HepG2 (cell line): ENCODE measurements around the gene RAB1B. TPM values are rescaled to one million over a fixed set of nuclear protein-coding genes. Genes with fewer than 3 reads are reported as not detected.

Experiments
- ARNT2 ChIP-seq: sonication (generic); formaldehyde crosslinking; IDR thresholded peaks from 2 replicates; pipeline ENCODE4 v1.8.0; 2022; ENCODE audit warnings: mild to moderate bottlenecking, low read depth, missing genetic modification reagents, moderate library complexity
- DMAP1 ChIP-seq: IDR thresholded peaks from 2 replicates; pipeline ENCODE4 v1.6.1; 2016
- HOXA5 ChIP-seq: sonication (generic); formaldehyde crosslinking; IDR thresholded peaks from 2 replicates; pipeline ENCODE4 v1.4.0; 2020; ENCODE audit warnings: missing genetic modification reagents
- MTF1 ChIP-seq: sonication (generic); formaldehyde crosslinking; IDR thresholded peaks from 2 replicates; pipeline ENCODE4 v1.5.0; 2020; ENCODE audit warnings: missing genetic modification reagents
- NR2F2 ChIP-seq: IDR thresholded peaks from 2 replicates; pipeline ENCODE4 v1.6.1; 2012; ENCODE audit warnings: low read depth, inconsistent platforms, borderline replicate concordance
- STAG1 ChIP-seq: sonication (generic); formaldehyde crosslinking; IDR thresholded peaks from 2 replicates; pipeline ENCODE4 v1.4.0; 2020; ENCODE audit warnings: missing genetic modification reagents
- U2AF1 ChIP-seq: fragments of 200-400 bp; formaldehyde crosslinking; optimal IDR thresholded peaks from 2 replicates; pipeline ENCODE3; 2017; ENCODE audit warnings: mild to moderate bottlenecking, low read depth, low read length
- ZBTB7B ChIP-seq: sonication (generic); formaldehyde crosslinking; IDR thresholded peaks from 2 replicates; pipeline ENCODE4 v1.4.0; 2020; ENCODE audit warnings: missing genetic modification reagents
- ZEB1 ChIP-seq: IDR thresholded peaks from 2 replicates; pipeline ENCODE4 v1.6.1; 2012; ENCODE audit warnings: mild to moderate bottlenecking, low read depth, inconsistent platforms; ENCODE audit not compliant: insufficient replicate concordance
- ZNF235 ChIP-seq: sonication (generic); formaldehyde crosslinking; IDR thresholded peaks from 2 replicates; pipeline ENCODE4 v1.8.1; 2023; ENCODE audit warnings: mild to moderate bottlenecking, missing genetic modification reagents, borderline replicate concordance
- ZNF253 ChIP-seq: sonication (generic); formaldehyde crosslinking; IDR thresholded peaks from 2 replicates; pipeline ENCODE4 v1.8.0; 2022; ENCODE audit warnings: mild to moderate bottlenecking, missing genetic modification reagents, borderline replicate concordance
- ZNF260 ChIP-seq: sonication (generic); formaldehyde crosslinking; IDR thresholded peaks from 2 replicates; pipeline ENCODE4 v1.4.0; 2020; ENCODE audit warnings: missing genetic modification reagents, low read depth, mild to moderate bottlenecking, borderline replicate concordance
- ZNF263 ChIP-seq: sonication (generic); formaldehyde crosslinking; IDR thresholded peaks from 2 replicates; pipeline ENCODE4 v1.4.0; 2020; ENCODE audit warnings: missing genetic modification reagents
- ZNF30 ChIP-seq: sonication (generic); formaldehyde crosslinking; IDR thresholded peaks from 2 replicates; pipeline ENCODE4 v1.5.0; 2020; ENCODE audit warnings: mild to moderate bottlenecking, missing genetic modification reagents
- ZNF329 ChIP-seq: sonication (generic); formaldehyde crosslinking; IDR thresholded peaks from 2 replicates; pipeline ENCODE4 v1.9.0; 2021; ENCODE audit warnings: low read depth, mild to moderate bottlenecking, missing genetic modification reagents
- ZNF747 ChIP-seq: sonication (generic); formaldehyde crosslinking; IDR thresholded peaks from 2 replicates; pipeline ENCODE4 v1.8.1; 2023; ENCODE audit warnings: missing genetic modification reagents, mild to moderate bottlenecking, borderline replicate concordance
- ZNF766 ChIP-seq: sonication (generic); formaldehyde crosslinking; IDR thresholded peaks from 2 replicates; pipeline ENCODE4 v1.5.0; 2020; ENCODE audit warnings: missing genetic modification reagents, borderline replicate concordance
- ZSCAN30 ChIP-seq: sonication (generic); formaldehyde crosslinking; IDR thresholded peaks from 2 replicates; pipeline ENCODE4 v1.5.0; 2020; ENCODE audit warnings: mild to moderate bottlenecking, missing genetic modification reagents
- polyA plus RNA-seq, 8 experiments: library from polyadenylated mRNA; depleted of rRNA in 3 of 8; stranded (reverse) in 7 of 8; unstranded in 1 of 8; fragments of >200 nt; fragmentation: Illumina TruSeq in 4 of 8; extraction: Trizol in 4 of 8; gene quantifications; 2 replicates each; pipeline versions ENCODE4 v1.2.1 to v1.2.3, GENCODE V29; 2011 to 2016; ENCODE audit warnings: low read depth in 4 of 8, missing spikeins in 1 of 8, mixed read lengths in 1 of 8; ENCODE audit not compliant: insufficient read depth in 1 of 8
- total RNA-seq, 5 experiments: library from RNA; depleted of rRNA; stranded (reverse); fragments of >200 nt; fragmentation: Illumina TruSeq; extraction: Trizol; gene quantifications; 2 replicates each; pipeline ENCODE4 v1.2.3, GENCODE V29; 2016; ENCODE audit warnings: low read depth in 1 of 5
- TF ChIP-seq, protein P1 (sequence below): sonication (generic); formaldehyde crosslinking; IDR thresholded peaks from 2 replicates; pipeline ENCODE4 v1.4.0; 2020; ENCODE audit warnings: missing genetic modification reagents, borderline replicate concordance
- TF ChIP-seq, protein P2 (sequence below): sonication (generic); formaldehyde crosslinking; IDR thresholded peaks from 2 replicates; pipeline ENCODE4 v1.4.0; 2020; ENCODE audit warnings: mild to moderate bottlenecking, missing genetic modification reagents

The RAB1B gene
- total and polyA plus RNA-seq, 2 of the 13 experiments (the other 11 are each of a cell fraction or from before 2014, with no cell fraction given): 77.9 to 87.9 TPM

DNA sequence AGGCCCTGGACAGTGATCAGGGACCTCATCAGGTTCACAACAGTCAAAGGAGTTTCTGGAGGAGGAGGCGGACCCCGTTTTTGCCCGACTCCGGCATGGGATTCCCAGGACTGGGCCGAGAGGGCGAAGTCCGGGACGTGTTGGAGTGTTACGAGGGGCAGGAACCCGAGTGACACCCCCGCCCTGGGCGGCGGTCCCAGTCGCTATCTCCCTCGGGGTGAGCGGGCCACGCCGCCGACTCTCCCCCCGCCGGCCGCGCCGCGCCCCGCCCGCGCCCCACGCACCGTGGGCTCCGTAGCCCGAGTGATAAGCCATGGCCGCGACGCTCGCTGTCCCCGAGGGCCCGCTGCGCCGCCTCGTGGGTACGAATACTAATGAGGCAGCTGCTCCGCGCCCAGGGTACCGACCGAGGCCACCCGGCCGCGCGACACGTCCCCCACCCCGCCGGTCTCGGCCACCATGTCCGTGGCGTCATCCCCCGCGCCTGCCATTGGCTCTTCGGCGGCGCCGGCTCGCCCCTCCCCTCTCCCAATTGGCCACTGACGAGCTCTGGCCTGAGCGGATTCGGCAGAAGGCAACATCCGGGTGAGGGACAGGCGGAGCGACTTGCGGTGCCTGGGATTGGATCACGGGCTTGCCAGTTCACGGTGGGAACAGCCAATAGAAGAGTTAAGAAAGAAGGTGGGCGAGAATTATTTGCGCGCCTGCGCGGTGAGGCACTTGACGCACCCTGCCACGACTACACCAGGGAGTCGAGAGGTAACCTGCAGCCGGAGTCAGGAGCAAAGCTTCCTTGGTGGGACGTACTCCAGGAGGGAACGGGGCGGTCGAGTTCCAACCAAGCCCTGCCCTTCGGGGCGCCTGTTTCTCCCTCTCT, 20.5 kb downstream of the RAB1B start, which contains the start of gene YIF1A (continued):
- TF ChIP-seq ZNF747 (no peak), MTF1 (CRISPR knock-in tag) (no peak), ZNF766 (0 out of 2 replicates have a peak, but pooled peaks have one; percentile 36), ZNF329 (CRISPR knock-in tag) (0 out of 2 replicates have a peak, but pooled peaks have one; percentile 46), ZNF235 (CRISPR knock-in tag) (no peak), HOXA5 (CRISPR knock-in tag) (no peak), ZNF263 (CRISPR knock-in tag) (no peak), ZSCAN30 (CRISPR knock-in tag) (no peak), ZEB1 (no peak), ZBTB7B (peak; percentile 56; the same call in 1 of the 2 replicates), ZNF253 (CRISPR knock-in tag) (no peak), NR2F2 (no peak; the same call in 1 of the 2 replicates), DMAP1 (CRISPR knock-in tag) (peak; percentile 93), U2AF1 (peak; percentile 94), ARNT2 (CRISPR knock-in tag) (peak; percentile 66; the same call in 1 of the 2 replicates), STAG1 (no peak), ZNF30 (no peak), ZNF260 (CRISPR knock-in tag) (no peak)
- TF ChIP-seq, protein P1, sequence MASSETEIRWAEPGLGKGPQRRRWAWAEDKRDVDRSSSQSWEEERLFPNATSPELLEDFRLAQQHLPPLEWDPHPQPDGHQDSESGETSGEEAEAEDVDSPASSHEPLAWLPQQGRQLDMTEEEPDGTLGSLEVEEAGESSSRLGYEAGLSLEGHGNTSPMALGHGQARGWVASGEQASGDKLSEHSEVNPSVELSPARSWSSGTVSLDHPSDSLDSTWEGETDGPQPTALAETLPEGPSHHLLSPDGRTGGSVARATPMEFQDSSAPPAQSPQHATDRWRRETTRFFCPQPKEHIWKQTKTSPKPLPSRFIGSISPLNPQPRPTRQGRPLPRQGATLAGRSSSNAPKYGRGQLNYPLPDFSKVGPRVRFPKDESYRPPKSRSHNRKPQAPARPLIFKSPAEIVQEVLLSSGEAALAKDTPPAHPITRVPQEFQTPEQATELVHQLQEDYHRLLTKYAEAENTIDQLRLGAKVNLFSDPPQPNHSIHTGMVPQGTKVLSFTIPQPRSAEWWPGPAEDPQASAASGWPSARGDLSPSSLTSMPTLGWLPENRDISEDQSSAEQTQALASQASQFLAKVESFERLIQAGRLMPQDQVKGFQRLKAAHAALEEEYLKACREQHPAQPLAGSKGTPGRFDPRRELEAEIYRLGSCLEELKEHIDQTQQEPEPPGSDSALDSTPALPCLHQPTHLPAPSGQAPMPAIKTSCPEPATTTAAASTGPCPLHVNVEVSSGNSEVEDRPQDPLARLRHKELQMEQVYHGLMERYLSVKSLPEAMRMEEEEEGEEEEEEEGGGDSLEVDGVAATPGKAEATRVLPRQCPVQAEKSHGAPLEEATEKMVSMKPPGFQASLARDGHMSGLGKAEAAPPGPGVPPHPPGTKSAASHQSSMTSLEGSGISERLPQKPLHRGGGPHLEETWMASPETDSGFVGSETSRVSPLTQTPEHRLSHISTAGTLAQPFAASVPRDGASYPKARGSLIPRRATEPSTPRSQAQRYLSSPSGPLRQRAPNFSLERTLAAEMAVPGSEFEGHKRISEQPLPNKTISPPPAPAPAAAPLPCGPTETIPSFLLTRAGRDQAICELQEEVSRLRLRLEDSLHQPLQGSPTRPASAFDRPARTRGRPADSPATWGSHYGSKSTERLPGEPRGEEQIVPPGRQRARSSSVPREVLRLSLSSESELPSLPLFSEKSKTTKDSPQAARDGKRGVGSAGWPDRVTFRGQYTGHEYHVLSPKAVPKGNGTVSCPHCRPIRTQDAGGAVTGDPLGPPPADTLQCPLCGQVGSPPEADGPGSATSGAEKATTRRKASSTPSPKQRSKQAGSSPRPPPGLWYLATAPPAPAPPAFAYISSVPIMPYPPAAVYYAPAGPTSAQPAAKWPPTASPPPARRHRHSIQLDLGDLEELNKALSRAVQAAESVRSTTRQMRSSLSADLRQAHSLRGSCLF (CRISPR knock-in tag): 0 out of 2 replicates have a peak, but pooled peaks have one; percentile 18
- TF ChIP-seq, protein P2, sequence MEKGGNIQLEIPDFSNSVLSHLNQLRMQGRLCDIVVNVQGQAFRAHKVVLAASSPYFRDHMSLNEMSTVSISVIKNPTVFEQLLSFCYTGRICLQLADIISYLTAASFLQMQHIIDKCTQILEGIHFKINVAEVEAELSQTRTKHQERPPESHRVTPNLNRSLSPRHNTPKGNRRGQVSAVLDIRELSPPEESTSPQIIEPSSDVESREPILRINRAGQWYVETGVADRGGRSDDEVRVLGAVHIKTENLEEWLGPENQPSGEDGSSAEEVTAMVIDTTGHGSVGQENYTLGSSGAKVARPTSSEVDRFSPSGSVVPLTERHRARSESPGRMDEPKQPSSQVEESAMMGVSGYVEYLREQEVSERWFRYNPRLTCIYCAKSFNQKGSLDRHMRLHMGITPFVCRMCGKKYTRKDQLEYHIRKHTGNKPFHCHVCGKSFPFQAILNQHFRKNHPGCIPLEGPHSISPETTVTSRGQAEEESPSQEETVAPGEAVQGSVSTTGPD: no peak
